Spleen (tissue), 7 donors: ENCODE results near the gene GJB1.

Source experiments
- POLR2A ChIP-seq, 3 donors: fragments of 450-650 bp; IDR thresholded peaks; one replicate each; pipeline ENCODE4 v1.5.1; 2017; ENCODE audit warnings: antibody characterized with exemption in 3 of 3, mild to moderate bottlenecking in 1 of 3
- POLR2AphosphoS5 ChIP-seq, 3 donors: sonication (generic); formaldehyde crosslinking; IDR thresholded peaks; one replicate each; pipeline ENCODE4 v1.5.1; 2017; ENCODE audit warnings: antibody characterized with exemption in 3 of 3
- TF ChIP-seq, protein P1 (sequence below), 11 experiments: fragments of 200-600 bp in 7 of 11; fragments of 450-650 bp in 4 of 11; sonication (generic) in 4 of 11; IDR thresholded peaks in 8 of 11; conservative IDR thresholded peaks in 3 of 11; 1 replicate in 7 of 11; 2 replicates in 4 of 11; pipeline versions ENCODE4 v1.4.0 to v1.8.0; 2016 to 2021; ENCODE audit warnings: antibody characterized with exemption in 11 of 11, inconsistent platforms in 4 of 11, mild to moderate bottlenecking in 1 of 11
- donor health status: DM: no; HTN: no; CAD: no; lungs with moderate emphysema.
- donor health status: DM: no; HTN: no; CAD: no.
- donor health status: DM: no; HTN: no; CAD: no.

DNA sequence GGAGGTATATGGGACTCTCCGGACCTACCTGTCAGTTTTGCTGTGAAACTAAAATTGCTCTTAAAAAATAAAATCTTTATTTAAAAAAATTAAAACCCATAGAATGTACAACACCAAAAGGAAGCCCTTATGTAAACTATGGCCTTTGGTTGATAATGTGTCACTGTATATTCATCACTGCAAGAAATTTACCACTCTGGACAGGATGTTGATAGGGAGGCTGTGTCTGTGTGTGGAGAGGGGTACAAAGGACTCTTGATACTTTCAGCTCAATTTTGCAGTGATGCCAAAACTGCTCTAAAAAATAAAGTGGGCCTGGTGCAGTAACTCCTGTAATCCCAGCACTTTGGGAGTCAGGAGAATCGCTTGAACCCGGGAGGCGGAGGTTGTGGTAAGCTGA is 33.8 kb downstream of the GJB1 start:
- TF ChIP-seq, protein P1, sequence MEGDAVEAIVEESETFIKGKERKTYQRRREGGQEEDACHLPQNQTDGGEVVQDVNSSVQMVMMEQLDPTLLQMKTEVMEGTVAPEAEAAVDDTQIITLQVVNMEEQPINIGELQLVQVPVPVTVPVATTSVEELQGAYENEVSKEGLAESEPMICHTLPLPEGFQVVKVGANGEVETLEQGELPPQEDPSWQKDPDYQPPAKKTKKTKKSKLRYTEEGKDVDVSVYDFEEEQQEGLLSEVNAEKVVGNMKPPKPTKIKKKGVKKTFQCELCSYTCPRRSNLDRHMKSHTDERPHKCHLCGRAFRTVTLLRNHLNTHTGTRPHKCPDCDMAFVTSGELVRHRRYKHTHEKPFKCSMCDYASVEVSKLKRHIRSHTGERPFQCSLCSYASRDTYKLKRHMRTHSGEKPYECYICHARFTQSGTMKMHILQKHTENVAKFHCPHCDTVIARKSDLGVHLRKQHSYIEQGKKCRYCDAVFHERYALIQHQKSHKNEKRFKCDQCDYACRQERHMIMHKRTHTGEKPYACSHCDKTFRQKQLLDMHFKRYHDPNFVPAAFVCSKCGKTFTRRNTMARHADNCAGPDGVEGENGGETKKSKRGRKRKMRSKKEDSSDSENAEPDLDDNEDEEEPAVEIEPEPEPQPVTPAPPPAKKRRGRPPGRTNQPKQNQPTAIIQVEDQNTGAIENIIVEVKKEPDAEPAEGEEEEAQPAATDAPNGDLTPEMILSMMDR (IDR thresholded peaks at IDR 0.05 in 8 of 11, conservative IDR thresholded peaks at IDR 0.05 in 3 of 11) = no peak
- TF ChIP-seq POLR2A (IDR thresholded peaks at IDR 0.05) = no peak
- TF ChIP-seq POLR2AphosphoS5 (IDR thresholded peaks at IDR 0.05) = no peak
